HK-2 (cell line): ENCODE results near the gene SSR1.
"Not testable (repeated sequence)": the region's sequence is repeated elsewhere in the genome, so short reads cannot be mapped to it uniquely, and the experiment has no call there.

Source experiments
- DNase-seq: peaks from one replicate; pipeline ENCODE4 v3.0.0-alpha.2; 2018; ENCODE audit not compliant: unreplicated experiment

The SSR1 gene

DNA sequence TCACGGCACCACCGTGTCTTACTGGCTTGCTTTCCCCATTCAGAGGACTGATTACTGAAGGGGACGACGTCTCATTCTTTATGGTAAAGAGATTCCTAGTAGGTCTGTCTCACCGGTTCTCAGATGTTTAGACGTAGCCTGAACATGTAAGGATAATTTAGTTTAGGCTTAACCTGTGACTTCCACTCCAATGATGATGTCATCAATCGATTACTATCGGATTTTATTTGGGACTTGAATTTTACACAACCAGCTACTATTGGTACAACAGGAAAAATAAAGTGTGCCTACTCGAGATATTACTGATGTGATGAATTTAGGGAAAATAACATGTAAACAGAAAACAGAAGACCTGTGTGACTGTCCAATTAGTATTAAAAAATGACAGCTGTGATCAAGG is 4.5 kb upstream of the SSR1 start:
- no peak for DNase-seq

DNA sequence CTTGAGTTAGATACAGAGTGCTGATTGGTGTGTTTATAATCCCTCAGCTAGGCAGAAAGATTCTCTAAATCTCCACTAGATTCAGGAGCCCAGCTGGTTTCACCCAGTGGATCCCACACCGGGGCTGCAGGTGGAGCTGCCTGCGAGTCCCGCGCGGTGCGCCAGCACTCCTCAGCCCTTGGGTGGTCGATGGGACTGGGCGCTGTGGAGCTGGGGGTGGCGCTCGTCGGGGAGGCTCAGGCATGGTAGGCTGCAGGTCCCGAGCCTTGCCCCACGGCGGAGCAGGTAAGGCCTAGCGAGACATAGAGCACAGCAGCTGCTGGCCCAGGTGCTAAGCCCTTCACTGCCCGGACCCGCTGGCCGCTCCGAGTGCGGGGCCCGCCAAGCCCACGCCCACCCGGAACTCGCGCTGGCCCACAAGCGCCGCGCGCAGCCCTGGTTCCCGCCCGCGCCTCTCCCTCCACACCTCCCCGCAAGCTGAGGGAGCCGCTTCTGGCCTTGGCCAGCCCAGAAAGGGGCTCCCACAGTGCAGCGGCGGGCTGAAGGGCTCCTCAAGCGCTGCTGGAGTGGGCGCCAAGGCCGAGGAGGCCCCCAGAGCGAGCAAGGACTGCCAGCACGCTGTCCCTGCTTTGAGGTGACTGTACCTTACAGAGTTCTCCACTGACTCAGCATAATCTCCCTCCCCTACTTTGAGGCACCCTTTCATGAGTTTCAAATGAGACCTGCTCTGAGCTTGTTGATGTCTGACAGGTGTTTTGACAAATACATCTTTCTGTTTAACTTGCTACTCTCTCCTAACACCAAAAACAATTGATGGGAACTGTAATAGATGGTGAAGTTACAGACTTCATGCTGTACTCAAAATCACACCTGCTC is 3.9 kb upstream of the SSR1 start:
- no peak for DNase-seq

DNA sequence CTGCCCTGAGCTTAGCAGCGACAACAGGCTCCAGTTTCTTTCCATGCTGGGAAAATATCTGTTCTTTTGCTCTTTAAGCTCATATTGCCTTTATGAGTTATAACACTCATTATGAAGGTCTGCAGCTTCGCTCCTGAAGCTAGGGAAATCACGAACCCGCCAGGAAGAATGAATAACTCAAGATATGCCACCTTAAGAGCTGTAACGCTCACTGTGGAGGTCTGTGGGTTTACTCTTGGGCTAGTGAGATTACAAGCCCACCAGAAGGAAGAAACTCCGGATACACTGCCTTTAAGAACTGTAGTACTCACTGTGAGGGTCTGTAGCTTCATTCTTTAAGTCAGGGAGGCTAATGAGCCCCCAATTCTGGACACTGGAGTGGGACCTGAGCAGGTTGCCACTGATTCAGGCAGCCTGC is 3.0 kb upstream of the SSR1 start:
- no peak for DNase-seq

DNA sequence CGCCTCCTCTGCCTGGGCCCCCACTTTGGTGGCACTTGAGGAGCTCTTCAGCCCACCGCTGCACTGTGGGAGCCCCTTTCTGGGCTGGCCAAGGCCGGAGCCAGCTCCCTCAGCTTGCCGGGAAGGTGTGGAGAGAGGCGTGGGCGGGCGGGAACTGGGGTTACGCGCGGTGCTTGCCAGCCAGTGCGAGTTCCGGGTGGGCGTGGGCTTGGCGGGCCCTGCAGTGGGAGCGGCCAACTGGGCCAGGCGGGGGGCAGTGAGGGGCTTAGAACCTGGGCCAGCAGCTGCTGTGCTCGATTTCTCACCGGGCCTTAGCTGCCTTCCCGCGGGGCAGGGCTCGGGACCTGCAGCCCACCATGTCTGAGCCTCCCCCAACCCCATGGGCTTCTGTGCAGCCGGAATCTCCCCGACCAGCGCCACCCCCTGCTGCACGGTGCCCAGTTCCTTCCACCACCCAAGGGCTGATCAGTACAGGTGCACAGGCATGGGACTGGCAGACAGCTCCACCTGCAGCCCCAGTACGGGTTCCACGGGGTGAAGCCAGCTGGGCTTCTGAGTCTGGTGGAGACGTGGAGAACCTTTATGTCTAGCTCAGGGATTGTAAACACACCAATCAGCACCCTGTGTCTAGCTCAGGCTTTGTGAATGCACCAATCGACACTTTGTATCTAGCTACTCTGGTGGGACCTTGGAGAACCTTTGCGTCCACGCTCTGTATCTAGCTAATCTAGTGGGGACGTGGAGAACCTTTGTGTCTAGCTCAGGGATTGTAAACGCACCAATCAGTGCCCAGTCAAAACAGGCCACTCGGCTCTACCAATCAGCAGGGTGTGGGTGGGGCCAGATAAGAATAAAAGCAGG is 2.3 kb upstream of the SSR1 start:
- not testable (repeated sequence) for DNase-seq

DNA sequence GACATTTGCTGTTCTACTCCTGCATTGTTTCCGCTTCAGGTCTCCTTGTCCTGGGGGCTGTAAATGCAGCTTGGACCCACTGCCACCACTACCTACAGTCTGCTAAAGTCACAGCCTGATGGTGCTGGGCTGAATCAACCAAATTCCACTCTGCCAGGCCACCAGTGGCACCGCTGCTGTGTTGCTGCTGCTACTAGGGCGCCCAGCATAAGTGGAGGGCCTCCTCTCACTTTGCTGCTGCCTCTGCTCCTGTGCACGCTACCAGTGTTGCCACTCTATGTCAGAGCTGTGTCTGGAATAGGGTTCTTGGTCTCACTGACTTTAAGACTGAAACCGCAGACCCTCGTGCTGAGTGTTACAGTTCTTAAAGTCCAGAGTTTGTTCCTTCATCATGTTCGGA is 1.4 kb upstream of the SSR1 start:
- no peak for DNase-seq

DNA sequence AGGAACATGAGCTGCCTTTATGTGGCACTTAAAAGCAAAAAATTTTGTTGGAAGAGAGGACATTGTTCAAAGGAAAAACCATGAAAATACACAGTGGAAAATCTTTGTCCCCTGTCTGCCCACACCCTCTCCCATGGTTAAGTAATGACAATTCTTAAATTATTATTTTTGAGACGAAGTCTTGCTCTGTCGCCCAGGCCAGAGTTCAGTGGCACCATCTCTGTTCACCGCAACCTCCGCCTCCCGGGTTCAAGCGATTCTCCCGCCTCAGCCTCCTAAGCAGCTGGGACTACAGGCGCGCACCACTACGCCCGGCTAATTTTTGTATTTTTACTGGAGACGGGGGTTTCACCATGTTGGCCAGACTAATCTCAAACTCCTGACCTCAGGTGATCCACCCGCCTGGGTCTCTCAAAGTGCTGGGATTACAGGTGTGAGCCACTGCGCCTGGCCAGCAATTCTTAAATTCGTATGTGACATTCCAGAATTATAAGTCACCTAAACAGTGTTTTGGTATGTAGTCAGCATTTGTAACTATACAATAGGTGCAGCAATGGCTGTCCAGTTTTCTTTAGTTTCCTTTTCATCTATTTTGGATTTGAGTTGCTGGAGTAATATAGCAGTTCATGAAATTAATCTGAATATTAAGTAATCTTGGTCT is 636 bp upstream of the SSR1 start:
- DNase-seq, result no peak

DNA sequence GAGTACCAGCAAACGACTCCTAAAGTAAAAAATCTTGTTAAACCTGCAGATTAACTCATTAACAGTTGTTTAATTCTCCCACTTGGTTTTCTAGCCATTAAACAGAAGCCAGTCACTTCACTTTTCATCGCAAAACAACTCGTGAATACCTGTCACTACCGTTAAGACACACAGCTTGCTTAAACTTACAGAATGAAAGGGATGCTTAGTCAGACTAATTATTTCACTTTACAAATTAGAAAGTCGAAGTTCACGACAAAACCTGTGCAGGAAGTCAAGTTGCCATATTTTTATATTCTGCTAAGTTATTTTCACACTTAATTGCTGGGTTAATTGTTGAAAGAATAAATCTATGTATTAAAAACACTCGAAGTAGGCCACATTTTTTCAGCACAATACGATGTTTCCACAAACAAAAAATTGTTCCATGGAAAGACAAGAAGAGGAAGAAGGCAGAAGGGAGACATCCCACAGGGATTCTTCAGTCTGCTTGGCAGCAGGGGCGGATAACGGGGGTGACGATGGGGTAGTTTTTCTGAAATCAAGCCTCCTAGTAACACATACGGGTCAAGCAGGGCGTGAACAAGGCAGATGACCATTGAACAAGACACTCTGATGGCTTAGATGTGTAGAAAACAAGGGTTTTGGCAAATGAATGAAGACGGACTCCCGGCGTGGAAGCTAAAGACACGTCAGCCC is 933 bp downstream of the SSR1 start:
- DNase-seq, result peak; percentile 42

DNA sequence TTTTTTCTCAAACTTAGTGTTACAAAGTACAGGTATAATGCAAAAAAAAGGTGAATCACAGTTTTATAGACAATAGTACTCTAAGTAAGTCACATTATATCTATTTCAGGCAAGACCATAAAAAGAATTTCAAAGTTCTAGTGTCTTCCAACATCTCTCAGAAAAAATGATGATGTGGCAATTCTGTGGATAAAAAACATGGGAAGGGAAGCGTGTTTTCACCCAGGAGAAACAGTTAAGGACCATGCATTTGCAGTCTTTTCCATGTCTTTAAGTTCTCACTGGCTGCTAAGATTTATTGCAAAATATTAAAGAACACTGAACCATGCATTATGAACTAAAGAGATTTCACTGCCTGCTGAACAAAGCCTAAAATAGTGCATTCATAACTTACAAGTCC is 1.8 kb downstream of the SSR1 start:
- DNase-seq, result no peak

DNA sequence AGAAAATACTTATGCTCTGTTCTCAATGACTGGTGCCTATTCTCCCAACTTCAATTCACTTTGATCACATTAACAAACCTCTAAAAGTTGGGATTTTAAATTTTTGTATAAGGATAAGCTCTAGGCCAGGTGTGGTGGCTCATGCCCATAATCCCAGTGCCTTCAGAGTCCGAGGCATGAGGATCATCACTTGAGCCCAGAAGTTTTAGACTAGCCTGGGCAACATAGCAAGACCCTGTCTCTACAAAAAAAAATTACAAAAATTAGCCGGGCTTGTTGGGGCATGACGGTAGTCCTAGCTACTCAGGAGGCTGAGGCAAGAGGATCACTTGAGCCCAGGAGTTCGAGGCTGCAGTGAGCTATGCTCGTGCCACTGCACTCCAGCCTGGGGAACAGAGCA is 3.9 kb downstream of the SSR1 start:
- DNase-seq, result no peak

DNA sequence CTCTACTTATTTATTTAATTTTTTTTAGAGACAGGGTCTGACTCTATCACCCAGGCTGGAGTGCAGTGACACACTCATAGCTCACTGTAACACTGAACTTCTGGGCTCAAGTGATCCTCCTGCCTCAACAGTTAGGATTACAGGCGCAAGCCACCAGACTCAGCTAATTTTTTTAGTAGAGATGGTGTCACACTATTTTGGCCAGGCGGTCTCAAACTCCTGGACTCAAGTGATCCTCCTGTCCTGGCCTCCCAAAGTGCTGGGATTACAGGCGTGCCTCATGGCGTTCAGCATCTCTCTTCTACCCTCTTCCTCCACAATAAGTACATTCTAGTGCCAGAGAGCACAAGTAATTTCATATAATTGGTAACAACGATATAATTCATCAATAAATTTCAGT is 5.5 kb downstream of the SSR1 start:
- no peak for DNase-seq

DNA sequence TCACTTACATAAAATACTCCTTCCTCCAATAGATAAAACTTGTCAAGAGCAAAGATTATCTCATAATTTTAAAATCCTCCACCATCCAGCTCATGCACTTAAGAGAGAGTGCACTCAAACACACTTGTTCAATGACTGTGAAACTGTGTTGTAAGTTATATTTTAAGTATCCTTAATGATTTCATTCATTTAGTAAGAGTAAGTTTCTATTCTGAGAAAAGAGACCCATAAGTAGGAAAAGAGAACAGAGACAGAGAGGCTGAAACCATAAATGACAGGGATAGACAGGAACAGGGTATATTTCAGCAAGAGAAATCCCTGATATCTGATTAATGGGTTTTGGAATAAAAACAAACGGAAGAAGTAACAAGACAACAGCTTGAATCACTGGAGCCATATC is 8.2 kb downstream of the SSR1 start:
- no peak for DNase-seq

DNA sequence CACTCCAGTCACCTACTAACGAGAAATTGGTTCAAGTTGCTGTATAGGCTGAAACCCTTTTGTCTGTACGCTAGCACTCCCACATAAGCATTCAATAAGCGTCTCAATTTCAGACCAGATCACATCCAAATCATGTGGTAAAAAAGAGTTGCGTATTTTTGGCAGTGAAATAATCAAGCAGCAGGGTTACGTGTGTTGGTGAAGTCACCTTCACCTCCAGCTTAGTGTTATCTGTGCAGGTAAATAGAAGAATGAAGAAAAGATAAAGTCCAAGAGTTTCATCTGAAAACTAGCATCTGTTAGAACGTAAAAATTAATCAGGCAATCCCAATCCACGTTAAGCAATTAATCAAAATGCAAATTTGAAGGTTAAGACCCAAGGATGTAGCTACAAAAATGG is 11.3 kb downstream of the SSR1 start:
- no peak for DNase-seq

DNA sequence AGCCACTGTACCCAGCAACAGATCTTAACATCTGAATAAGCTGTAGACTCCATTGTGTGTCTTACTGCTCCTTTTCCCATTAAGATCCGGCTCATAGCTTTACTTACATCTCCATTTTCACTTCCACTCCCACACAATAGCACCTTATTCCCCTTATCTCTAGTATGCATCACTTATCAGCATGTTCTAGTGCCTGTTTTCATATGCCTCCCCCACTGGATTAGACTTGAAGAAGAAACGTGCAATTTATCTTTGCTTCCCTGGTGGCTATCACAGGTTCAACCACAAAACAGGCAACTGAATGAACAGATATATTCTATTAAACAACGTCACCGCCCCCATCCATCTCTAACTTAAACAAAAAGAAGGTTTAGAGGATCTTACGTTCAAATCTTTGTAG is 12.1 kb downstream of the SSR1 start:
- no peak for DNase-seq

DNA sequence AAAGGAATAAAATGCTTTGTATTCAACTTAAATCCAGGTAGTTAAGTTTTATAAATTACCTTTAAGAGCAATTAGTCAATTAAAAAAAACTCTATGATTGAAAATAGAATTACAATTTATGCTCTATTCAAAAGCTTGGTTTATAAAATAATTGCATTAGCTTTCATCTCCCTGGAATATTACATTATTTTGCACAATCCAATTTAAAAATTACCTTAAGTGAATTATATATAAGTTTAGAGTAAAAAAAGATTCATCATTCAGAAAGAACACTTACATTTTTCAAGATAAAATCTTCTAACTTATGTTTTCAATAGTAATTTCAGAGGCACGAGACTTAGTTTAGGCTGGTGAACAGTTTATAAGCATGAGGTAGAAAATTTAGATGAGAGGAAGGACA is 14.9 kb downstream of the SSR1 start:
- no peak for DNase-seq

DNA sequence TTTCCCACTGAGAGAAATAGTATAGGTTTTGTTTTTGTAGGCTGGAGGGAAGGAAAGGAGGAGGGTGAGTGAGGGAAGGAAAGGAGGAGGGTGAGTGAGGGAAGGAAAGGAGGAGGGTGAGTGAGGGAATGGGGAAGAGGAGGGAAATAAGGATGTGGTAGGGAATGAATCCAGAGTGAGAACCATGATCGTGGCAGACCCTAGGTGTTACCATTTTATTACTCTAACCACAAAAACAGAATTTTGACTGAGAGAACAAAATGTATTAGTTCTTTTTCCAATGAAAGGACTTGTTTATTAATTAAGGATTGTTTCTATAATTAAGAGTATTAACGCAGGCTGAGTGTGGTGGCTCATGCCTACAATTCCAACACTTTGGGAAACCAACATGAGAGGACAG is 16.4 kb downstream of the SSR1 start:
- DNase-seq, result no peak

DNA sequence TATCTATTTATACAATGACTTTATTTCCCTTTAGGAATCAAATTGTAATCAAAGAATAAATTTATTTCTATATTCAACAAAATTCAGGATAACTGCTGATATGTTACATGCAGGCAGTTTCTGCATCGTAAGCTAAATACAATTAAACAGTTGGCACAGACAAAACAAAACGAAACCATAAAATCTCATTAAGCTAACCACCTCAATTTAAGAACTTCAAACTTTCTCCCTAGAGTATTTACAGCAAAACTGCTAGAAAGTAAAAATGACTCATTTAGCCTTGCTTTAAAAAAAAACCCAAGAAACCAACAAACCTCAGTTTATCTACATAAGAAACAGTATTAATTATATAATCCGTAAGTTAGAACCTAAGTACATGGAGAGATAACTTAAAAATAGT is 17.1 kb downstream of the SSR1 start:
- DNase-seq, result no peak

DNA sequence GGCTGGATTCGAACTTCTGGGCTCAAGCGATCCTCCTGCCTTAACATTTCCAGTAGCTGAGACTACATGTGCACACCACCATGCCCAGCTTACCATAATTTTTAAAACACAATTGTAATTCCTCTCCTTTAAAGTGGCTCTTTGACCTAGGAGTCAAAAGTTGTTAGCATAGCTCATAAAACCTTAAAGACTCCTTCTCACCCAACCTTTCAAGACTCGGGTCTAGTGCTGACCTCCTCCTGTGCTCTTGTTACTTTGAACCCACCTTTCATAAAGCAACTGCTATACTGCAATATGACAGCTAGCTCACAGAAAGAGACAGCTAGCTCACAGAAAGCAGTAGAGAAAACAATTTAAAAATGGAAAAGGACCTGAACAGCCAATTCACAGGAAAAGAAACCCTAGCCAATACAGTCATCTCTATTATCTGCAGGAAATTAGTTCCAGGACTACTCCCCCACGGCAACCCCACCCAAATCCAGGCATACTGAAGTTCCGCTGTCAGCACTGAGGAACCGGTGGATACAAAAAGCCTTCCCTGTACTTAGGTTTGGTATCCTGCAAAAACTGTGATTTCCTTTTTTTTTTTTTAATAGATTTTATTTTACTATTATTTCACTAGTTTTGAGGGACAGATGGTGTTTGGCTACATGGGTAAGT is 20.3 kb downstream of the SSR1 start:
- no peak for DNase-seq

DNA sequence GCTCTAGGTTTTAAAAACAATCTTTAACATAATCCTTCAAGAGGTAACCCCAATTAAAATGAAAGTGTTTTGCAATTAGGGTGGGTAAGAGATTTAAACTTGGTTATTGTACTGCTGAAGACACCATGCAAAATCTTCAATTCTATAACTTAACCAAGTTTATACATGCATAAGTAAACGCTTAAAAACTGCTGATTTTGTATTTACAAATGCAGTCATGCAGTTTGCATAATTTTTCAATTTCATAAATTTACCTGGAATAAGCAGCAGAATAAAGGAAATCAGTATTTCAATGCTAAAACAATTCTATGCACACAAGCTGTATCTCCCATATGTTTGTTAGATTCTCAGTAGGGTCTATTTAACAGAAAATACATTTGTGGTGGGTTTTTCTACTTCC is 22.9 kb downstream of the SSR1 start:
- DNase-seq, result no peak

DNA sequence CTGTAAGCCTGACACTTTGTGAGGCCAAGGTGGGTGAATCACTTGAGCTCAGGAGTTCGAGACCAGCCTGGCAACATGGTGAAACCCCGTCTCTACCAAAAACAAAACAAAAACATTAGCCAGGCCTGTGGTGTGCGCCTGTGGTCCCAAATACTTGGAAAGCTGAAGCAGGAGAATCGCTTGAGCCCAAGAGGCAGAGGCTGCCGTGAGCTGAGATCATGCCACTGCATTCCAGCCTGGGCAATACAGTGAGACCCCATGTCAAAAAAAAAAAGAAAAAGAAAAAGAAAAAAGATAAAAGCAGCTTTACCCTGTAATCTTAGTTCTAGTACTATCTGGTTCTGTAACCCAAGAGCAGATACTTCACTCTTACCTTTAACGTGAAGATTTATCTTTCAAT is 27.6 kb downstream of the SSR1 start:
- no peak for DNase-seq

DNA sequence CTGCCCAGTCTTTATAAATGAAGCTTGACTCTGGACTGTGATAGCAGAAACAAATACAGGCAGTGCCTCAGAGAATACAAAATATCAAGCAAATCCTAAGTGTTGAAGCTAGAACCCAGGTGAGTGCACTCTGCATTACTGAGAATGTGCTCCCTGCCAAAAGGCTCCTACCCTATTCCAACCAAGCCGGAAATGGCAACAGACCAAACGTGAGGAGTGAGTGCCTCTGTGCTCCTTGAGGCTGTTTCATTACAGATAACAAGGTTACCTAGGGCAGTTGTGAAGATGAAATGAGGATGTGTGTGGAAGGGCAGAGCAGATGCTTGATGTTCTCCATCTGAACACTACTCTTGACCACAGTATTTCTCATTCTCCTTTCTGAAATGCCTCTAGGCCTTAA is 29.3 kb downstream of the SSR1 start:
- no peak for DNase-seq

DNA sequence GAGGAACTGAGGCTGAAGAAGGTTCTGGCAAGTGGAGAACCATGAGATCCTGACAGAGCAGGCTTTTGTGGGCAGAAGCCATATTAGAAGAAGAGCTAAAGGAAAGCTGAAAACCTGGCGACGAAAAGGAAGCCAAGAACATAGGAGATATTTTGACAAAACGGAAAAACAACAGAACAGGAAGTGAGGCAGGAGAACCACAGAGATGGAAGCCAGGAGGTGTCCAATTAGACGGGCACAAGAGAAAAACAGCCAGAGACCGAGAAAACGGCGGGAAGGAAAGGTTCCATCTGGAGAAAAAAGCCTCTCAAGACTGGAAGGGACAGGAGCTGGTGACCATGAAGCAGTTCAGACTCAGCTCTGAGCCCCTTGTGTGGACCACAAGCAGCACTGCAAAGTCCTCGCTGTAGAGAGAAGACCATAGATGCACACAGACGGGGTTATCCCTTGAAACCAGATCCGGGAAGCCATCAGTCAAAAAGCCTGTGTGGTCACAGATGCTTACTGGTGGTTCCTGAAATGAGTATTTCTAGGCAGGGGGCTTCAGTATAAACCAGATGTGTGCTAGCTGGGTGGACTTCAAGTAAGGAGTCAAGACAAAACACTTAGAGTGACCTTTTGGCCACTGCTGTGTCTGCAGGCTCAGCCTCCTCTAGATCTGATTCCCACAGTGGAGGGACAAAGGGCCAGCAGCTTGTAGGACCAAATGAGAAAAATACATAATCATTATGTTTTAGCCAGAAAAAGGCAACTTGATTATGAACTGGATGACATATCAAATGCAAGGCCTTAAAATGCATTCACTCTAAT is 30.7 kb downstream of the SSR1 start:
- DNase-seq, result no peak
